HG02943 (cell line): ENCODE data around the gene LHFPL3.

Experiments
- ATAC-seq: cut with Tn5 transposase; IDR thresholded peaks from one replicate; pipeline ENCODE4 v1.9.1; 2021; ENCODE audit warnings: mild to moderate bottlenecking, low read depth, moderate library complexity; ENCODE audit not compliant: unreplicated experiment

LHFPL3 gene

DNA sequence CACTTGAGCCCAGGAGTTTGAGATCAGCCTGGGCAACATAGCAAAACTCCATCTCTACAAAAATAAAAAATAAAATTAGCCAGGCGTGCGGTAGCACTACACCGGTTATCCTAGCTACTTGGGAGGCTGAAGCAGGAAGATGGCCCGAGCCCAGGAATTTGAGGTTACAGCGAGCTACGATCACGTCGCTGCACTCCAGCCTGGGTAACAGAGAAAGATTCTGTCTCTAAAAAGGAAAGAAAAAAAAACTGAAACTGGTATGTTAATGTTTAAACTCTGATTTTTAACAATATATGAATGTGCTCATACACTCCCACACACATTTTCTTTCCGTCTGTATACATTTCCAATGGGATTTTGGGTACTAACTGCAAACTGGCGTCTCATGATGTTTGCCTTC lies 545.0 kb downstream of the LHFPL3 start:
- no peak for ATAC-seq

DNA sequence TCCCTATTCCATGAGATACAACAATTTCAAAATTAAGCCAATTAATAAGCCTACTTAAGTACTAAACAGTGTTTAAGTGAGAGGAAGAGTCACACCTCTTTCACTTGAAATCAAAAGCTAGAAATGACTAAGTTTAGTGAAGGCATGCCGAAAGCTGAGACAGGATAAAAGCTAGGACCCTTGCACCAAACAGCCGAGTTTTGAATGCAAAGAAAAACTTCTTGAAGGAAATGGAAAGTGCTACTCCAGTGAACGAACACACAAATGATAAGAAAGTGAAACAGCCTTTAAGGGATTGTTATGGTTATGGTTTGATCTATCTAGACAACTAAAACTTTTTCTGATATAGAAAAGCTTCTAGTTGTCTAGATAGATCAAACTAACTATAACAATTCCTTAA lies 550.2 kb downstream of the LHFPL3 start:
- peak; percentile 77 for ATAC-seq

DNA sequence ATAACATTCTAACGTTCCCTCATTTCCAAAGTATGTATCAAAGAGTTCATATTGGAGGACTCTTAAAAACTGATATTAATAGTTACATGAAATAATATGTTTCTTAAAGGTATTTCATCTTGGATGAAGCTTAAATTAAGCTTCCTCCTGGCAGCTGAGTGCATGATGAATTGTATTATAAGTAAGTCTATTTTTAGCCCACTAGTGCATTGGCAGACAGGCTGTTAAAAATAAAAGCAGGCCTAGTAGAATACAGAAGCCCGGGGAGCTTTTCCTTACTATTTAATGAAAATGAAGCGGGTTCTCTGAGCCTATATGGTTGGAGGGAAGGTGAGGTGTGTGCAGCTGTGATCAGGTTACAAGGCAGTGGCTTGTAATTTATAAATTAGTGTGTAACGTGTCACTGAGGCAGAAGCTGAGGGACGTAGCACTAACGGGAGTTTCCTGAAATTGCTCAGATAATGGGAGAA lies 554.9 kb downstream of the LHFPL3 start:
- ATAC-seq: no peak

DNA sequence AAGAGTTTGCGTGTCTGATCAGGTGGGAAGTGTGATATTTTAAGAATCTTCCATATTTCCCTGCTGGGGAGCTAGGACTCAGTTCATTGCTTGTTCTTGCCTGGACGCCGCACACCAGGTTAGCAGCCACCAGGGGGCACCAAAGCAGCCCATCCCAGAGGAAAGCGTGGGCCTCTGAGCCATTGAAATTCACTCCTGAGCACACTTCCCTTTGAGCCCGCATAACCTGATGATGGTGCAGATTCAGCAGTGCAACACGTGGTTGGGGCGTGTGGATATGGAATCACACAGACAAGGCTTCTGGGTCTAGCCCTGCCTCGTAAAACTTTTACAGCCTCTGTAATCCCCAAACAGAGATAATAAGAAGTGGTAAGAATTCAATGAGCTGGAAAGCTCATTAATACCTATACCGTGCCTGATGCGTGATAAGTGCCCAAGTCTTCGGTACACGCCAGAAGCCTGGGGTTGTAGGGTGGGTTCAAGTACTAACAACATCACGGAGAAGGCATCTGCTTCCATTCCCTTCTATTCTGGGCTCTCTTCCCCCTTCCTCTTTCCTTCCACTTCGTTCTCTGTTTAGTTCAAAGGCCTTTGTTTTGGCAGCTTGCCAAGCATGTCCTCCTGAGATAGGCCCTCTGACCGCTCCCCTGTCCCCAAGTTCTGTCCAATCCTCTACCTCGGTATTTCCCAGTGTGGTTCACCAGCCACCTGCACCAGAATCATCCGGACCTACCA lies 555.5 kb downstream of the LHFPL3 start:
- ATAC-seq: peak; percentile 79

DNA sequence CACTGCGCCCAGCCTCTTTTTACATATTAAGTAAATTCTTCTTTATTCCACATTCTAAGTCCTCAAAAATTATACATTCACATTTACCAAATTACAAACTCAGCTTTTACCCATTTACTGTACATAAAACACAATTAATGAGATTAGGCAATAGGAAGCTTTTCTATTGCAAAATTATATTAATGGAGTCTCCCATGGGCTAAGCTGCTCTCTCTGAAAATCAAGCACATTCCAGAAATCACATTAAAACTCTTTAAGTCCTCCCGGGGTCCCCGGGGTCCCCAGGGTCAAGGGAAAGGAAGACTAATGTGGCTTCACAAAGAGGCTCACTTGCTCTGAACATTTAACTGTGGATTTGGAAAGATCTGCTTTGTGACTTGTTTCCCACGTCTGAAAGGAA lies 558.2 kb downstream of the LHFPL3 start:
- no peak for ATAC-seq

DNA sequence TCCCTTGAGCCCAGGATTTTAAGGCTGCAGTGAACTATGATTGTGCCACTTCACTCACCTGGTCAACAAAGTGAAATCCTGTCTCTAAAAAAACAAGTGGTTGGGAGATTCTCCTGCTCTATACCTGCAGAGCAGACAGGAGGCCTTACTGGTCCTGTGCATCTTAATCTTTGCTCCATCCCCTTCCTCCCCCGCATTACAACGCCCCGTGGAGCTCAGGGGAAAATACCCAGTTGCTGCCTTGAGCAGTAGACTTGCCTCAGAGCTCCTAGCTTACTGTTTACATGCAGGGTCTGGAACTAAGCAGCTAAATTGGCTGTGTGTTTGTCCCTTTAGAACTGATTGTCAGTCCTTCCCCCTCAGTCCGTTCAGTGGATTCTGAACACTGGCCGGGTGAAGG lies 561.8 kb downstream of the LHFPL3 start:
- no peak for ATAC-seq

DNA sequence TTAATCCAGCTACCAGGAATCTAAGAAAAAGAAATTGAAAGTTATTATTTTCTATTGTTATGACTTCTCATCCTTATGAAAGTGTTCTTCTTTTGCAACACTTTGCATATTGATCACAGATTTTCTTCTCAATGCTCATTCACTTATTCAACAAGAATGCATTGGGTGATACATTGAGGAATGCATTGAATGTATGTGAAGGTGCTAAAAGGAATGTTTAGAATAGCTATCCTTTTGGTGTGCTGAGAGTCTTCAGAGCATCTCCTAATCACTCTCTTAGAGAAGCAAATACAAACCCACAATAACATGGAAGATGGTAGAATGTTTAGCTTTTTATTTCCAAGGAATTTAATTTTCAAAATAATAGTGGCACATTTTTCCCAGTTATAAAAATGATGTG lies 563.5 kb downstream of the LHFPL3 start:
- no peak for ATAC-seq

DNA sequence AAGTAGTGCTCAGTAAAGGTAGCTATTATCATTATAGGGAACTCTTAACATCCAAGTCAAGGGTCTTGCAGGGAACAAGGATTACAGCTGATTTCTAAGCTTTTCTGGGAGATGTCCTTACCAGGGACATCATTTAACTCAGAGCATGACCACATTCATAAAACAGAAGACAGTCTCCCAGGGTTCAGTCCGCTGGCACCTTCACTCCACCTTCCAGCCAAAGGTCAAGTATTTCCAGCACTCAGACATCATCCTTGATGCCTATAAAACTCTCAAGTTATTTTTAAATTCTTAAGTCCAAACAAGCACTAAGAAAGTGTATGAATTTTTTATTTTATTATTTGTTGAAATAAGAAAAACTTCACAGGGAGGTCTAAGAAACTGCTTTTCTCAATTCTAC lies 565.9 kb downstream of the LHFPL3 start:
- ATAC-seq: no peak

DNA sequence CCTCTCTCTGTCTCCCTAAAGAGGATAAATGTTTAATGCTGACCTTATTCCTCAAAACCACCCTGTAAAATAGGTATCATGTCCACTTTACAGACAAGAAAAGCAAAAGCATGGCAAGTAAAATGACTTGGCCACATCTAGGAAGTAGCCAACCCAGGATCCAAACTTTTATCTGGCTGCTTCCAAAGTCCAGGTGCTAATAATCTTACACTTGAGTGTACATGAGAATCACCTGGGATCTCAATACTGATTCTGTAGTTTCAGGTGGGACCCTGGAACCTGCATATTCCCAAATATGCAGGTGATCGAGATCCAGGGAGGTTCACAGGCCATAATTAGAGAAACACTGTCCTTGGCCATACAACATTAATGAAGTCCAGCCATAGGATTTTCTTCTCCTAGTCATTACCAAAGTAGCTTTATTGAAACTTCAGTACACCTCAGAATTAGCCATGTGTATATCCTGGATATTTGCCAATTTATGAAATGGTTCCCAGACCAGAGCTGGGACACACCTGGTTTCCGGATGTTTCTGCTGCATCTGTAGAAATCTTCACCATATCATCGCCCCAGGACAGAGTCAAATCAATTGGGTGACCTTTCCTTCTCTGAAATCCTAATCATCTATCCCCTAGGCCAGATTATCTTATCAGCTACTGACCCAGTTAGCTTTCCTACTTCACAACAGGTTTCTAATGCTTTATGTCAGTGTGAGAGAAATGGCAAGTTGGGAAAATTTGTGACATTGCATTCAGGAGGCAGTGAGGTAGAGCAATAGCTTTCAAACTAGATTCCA lies 566.5 kb downstream of the LHFPL3 start:
- ATAC-seq: no peak

DNA sequence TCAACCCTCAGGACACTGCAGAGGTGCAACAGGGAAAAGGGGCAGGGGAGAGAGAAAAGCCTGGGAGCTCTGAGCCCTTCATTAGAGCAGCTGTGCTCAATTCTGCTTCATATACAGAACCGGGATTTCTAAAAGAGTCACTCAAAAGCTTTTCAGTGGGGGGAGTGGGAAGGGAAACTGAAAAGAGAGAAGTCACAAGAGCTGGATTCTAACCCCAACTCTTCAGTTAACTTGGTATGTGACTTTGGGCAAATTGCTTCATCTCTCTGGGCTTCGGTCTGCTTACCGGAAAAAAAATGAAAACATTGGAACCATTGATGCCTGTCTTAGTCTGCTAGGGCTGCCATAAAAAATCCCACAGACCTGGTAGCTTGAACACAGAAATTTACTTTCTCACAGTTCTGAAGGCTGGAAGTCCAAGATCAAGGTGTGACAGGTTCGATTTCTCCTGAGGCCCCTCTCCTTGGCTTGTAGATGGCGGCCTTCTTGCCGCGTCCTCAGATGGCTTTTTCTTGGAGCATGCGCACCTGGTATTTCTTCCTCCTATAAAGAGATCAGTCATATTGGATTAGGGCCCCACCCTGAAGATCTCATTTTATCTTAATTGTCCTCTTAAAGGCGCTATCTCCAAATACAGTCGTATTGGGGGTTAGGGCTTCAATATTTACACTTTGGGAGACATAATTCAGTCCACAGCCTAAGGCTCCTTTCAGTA lies 567.3 kb downstream of the LHFPL3 start:
- no peak for ATAC-seq

DNA sequence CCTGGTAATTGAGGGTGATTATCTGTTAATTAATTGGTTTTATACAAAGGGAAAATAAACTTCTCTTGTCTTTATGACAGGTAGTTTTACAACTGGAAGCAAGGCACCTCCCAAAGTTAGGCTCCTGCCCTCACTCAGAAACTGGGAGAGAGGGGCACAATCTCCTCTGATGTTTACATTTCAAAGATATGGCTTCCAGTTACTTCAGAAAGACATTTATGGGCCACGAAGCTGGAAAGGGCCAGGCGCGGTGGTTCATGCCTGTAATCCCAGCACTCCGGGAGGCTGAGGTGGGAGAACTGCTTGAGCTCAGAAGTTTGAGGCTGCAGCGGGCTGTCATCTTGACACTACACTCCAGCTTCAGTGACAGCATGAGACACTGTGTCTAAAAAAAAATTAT lies 570.0 kb downstream of the LHFPL3 start:
- ATAC-seq: no peak

DNA sequence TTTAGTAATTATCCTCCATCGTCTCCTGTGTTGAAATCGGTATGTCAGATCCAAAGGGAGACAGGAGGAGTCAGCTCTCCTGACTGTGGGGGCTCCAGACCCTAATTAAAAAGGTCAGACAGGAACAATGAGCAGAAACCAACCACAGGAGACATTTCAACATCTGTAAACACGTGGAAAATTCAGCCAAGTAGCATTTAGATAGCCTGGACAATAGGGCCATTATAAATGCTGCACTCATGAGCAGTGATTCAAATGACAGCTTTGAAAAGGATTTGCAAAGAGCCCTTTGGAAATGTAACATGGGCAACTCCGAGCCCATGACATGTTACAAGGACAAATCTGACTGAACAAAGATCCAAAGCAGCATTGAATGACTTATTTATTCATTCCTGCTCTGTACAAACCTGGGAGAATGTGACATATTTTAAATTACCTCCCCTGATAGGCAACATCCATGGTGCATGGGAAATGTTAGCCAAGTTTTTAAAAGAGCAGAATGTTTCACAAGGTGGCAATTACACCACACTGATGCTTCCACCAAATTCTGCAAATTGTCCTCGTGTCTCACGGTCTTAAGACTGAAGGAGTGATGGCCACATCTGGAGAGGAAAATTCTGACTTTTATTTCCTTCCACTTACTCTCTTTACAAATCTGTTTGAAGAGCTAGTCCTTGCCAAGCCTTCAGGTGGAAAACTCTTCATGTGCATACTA lies 572.3 kb downstream of the LHFPL3 start:
- no peak for ATAC-seq

DNA sequence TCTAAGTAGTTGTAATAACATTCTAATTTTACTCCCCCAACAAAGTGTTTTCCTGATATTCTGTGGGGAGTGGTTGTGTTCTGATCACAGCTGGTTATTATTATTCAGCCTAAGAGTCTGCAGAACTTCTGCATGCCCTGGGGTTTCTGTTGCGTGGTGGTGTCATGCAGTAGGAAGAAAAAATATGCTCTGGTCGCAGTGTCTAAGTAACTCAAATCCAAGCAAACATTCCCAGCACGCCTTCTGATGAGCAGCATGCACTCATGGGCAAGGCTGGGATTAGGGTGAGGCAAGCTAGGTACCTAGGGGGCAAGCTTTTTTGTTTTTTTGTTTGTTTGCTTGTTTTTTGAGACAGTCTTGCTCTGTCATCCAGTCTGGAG lies 572.8 kb downstream of the LHFPL3 start:
- ATAC-seq: no peak

DNA sequence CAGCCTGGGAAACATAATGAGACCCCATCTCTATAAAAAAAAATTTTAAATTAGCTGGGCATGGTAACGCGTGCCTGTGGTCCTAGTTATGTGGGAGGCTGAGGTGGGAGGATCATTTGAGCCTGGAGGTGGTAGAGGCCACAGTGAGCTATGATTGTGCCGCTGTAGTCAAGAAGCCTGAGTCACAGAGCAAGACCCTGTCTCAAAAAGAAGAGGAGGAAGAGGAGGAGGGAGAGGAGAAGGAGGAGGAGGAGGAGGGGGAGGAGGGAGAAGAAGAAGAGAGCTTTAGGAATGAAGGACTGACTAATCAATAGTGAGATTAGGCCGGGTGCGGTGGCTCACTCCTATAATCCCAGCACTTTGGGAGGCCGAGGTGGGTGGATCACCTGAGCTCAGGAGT lies 573.8 kb downstream of the LHFPL3 start:
- ATAC-seq: no peak

DNA sequence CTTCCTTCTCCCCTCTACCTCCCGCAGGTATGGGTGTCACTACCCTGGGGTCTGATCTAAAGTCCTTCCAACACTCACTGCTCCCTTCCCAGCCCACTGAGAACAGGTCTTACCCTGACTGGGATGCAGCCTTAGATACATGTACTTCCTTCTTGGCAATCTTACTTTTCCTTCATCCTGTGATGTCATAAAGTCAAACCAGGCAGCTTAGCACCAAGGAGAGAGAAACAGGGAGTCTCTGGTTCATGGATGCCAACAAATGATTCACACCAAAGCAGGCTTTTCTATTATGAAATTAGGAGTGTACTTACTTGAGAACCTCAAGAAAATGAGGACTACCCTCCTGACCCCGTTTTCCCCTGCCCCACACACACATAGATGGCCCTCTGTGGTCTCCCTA lies 574.6 kb downstream of the LHFPL3 start:
- no peak for ATAC-seq

DNA sequence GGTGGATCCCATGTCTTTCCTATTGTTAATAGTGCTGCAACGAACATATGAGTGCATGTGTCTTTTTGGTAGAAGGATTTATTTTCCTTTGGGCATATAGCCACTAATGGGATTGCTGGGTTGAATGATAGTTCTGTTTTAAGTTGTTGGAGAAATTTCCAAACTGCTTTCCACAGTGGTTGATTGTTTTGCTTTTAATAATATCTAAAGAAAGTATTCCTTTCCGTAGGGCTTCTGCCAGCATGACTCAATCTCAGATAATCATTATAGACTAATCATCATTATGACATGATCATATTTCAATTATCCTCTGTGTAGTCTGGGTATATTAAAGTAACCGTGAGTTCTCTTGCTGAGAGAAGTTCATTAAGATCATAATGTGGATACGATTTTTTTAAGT lies 575.4 kb downstream of the LHFPL3 start:
- ATAC-seq: no peak

DNA sequence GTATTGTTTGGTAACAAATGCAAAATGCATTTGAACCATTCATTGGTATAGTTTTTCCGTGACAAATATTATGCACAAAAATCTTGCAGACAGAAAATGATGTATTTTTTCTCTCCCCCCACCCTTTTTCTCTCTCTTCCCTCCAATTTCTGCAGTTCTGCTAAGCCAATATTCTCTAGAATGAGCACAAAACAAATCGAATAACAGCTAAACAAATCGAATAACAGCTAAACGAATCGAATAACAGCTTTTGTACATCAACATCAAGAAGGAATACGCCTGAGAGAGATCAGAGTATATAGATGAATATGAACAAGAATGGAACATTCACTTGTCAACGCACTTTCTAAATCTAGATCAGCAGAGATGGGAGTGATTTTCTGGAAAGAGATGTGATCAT lies 577.6 kb downstream of the LHFPL3 start:
- ATAC-seq: no peak

DNA sequence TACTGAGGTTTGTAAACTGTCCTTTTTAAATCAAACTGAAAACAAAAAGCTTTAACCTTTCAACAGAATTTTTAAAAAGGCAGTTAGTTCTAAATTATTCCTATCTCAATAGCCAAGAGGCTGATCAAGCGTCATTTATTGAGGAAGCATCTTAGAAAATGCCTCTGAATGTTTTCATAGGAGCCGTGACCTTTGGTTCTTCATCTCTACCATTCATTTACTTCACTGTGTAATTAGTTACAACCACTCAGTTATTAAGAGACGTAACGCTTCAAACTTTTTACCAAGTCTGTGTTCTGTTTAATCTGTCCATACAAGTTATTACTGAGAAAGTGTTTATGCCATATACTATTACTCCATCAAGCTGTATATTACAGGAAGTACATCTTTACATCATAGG lies 578.2 kb downstream of the LHFPL3 start:
- ATAC-seq: no peak

DNA sequence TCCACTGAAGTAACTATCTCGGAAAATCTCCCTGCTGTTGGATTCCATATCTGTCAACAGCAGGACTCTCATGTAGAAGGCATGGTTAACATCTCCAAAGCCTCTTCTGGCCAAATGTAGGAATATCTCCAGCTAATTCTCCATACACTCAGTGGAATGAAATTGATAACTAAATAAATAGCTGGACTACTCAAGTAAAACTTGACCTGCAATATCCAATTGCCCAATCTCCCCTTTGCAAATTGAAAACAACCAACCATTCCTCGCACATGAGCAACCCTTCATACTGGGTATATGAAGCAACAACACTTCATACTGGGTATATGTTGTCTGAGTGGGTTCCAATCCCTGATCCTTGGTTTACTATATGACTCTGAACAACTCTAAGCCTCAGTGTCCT lies 580.2 kb downstream of the LHFPL3 start:
- no peak for ATAC-seq

DNA sequence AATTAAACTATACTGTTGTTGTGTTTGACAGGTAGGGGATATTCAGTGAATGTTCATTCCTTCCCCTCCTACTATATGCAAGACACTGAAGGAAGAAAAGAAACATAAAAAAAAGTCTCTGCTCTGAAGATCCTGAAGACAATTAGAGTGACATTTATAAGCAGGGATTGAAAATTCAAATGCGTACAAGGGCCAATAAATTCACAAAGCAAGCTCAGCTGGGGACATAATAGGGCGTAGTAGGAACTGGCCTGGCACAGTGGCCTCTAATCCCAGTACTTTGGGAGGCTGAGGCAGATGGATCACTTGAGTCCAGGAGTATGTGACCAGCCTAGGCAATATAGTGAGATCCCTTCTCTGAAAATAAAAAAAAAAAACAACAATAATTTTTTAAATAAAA lies 580.7 kb downstream of the LHFPL3 start:
- no peak for ATAC-seq

DNA sequence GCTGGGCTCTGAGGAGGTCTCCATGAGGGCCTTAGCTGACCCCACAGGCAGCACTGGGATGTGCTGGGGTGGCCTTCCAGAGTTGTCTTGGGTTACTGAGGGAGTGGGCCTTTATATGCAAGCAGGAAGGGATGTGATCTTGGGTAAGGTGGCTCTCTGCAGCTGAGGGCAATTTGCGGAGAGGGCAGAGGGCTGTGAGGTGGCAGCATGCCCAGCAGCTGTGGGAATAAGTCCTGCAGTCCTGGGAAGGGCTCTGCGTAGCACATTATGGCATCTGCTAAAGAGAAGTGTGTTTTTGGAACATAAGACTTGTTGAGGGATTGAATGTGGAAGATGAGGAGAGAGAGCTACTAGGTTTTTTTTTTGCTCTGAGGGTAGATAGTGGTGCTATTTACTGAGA lies 586.0 kb downstream of the LHFPL3 start:
- no peak for ATAC-seq
